Measurements from ENCODE around the gene ANTXR1. TPM values are rescaled to one million over a fixed set of nuclear protein-coding genes. Genes with fewer than 3 reads are reported as not detected.

ANTXR1 gene
- total RNA-seq, 1 donor from 2014 or later, result not detected

GRCh38 chr2:69288429-69288828, 275.4 kb downstream of the ANTXR1 start:
- Mint-ChIP-seq H3K27ac (no peak overlapping the region), H3K9me3 (no peaks in the 10 kb centered on the region), H3K36me3 (ENCODE audit: low read depth) (no peaks in the 10 kb centered on the region), H3K4me1 (ENCODE audit: low read depth) (no peaks in the 10 kb centered on the region), H3K4me3 (ENCODE audit: low read depth) (no peak overlapping the region), H3K27me3 (ENCODE audit: low read depth) (peaks cover 17% of the 10 kb centered on the region)
- intact Hi-C loops (cut with micrococcal nuclease), result no loop called here
- no peak for DNase-seq (ENCODE audit: low spot score)

GRCh38 chr2:69291004-69291650, 278.1 kb downstream of the ANTXR1 start:
- H3K36me3 Mint-ChIP-seq (ENCODE audit: low read depth), result no peaks in the 10 kb centered on the region
- H3K27ac Mint-ChIP-seq, result no peak overlapping the region
- H3K27me3 Mint-ChIP-seq (ENCODE audit: low read depth), result peaks cover 21% of the 10 kb centered on the region
- no peak for DNase-seq (ENCODE audit: low spot score)
- intact Hi-C loops (cut with micrococcal nuclease), result no loop called here
- no peaks in the 10 kb centered on the region for H3K9me3 Mint-ChIP-seq
- H3K4me1 Mint-ChIP-seq (ENCODE audit: low read depth), result no peaks in the 10 kb centered on the region
- no peak overlapping the region for H3K4me3 Mint-ChIP-seq (ENCODE audit: low read depth)

DNA sequence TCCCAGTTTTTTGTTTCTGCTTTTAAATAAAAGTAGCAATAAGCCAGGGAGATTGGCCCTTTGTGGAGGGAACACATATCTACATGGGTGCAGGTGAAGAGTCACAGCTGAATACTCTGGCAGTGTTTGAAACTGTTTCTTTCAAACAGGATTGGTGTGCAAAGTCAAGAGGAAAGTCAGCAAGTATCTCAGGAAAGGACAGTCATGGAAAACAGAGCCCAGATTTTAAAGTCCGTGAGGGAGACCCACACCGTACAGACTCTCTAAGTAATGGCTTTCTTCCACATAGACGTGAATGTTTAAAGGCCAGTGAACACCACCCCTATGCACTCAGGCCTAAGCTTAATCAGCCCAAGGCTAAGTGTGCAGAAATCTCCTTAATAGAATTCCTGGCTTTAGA, 278.7 kb downstream of the ANTXR1 start:
- no peaks in the 10 kb centered on the region for H3K4me1 Mint-ChIP-seq (ENCODE audit: low read depth)
- intact Hi-C loops (cut with micrococcal nuclease), result no loop called here
- no peak for DNase-seq (ENCODE audit: low spot score)
- H3K27ac Mint-ChIP-seq, result no peak overlapping the region
- peaks cover 21% of the 10 kb centered on the region for H3K27me3 Mint-ChIP-seq (ENCODE audit: low read depth)
- no peaks in the 10 kb centered on the region for H3K36me3 Mint-ChIP-seq (ENCODE audit: low read depth)
- H3K9me3 Mint-ChIP-seq, result no peaks in the 10 kb centered on the region
- no peak overlapping the region for H3K4me3 Mint-ChIP-seq (ENCODE audit: low read depth)

DNA sequence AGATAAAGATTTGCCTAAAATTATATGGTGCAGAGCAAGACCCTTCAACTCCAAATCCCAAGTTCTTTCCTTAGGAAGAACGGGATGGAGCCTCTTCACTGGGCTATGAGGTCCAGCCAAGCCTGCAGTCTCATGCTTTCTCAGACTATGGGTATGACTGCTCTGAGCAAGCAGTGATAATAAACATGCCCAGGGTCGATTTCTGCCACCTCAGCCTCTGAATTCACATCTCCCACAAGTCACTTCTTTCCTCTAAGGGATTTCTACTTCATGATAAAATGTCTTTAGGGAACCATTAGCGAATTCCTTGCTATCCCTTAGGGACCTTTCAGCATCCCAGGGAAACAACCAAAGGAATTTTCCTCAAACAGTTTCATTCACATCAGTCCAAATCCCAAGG, 279.3 kb downstream of the ANTXR1 start:
- intact Hi-C loops (cut with micrococcal nuclease), result no loop called here

DNA sequence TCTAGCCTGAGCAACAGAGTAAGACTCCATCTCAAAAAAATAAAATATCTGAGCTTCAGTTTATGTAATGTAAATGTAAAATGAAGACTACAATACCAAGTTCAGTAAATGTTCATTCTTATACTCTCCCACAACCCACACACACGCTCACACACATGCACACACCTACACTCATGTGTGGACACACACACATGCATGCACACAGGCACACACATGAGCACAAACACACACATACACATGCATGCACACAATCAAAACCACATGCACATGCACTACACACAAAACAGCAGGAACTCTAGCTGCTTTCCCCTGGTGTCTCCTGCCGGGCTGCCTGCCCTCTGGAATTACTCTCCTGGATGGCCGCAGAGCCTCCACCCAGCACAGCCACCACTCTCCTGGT, 283.4 kb downstream of the ANTXR1 start:
- DNase-seq (ENCODE audit: low spot score), result no peak
- Mint-ChIP-seq H3K9me3 (no peaks in the 10 kb centered on the region), H3K27ac (no peak overlapping the region), H3K27me3 (ENCODE audit: low read depth) (peaks cover 18% of the 10 kb centered on the region), H3K4me1 (ENCODE audit: low read depth) (no peaks in the 10 kb centered on the region), H3K36me3 (ENCODE audit: low read depth) (no peaks in the 10 kb centered on the region), H3K4me3 (ENCODE audit: low read depth) (no peak overlapping the region)
- intact Hi-C loops (cut with micrococcal nuclease), result no loop called here

More for the DNA sequence above, 279.3 kb downstream of the ANTXR1 start:
- DNase-seq (ENCODE audit: low spot score), result no peak
- no peak overlapping the region for H3K27ac Mint-ChIP-seq
- H3K36me3 Mint-ChIP-seq (ENCODE audit: low read depth), result no peaks in the 10 kb centered on the region
- H3K9me3 Mint-ChIP-seq, result no peaks in the 10 kb centered on the region
- H3K4me1 Mint-ChIP-seq (ENCODE audit: low read depth), result no peaks in the 10 kb centered on the region
- peaks cover 21% of the 10 kb centered on the region for H3K27me3 Mint-ChIP-seq (ENCODE audit: low read depth)
- H3K4me3 Mint-ChIP-seq (ENCODE audit: low read depth), result no peak overlapping the region

DNA sequence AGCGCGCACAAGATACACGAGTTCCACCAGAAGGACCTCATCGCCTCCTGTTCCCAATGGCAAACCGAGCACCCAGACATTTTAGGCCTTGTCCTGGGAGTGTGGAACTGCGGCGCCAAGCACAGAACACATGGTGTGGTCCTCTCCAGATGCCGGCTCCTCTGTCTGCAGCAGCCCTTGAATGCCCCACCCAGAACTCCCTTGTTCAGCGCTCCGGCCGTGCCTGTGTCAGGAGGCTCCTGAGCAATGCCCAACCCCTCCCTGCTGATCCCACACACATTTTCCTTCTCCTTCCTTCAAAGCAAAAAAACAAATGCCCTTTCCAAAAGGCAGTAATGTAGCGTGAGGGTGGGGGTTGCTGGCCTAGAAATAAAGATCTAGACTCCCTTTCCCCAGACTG, 284.2 kb downstream of the ANTXR1 start:
- intact Hi-C loops (cut with micrococcal nuclease), result no loop called here
- H3K36me3 Mint-ChIP-seq (ENCODE audit: low read depth), result no peaks in the 10 kb centered on the region
- no peaks in the 10 kb centered on the region for H3K4me1 Mint-ChIP-seq (ENCODE audit: low read depth)
- DNase-seq (ENCODE audit: low spot score), result no peak
- H3K4me3 Mint-ChIP-seq (ENCODE audit: low read depth), result no peak overlapping the region
- peaks cover 20% of the 10 kb centered on the region for H3K27me3 Mint-ChIP-seq (ENCODE audit: low read depth)
- H3K27ac Mint-ChIP-seq, result no peak overlapping the region
- no peaks in the 10 kb centered on the region for H3K9me3 Mint-ChIP-seq

GRCh38 chr2:69298261-69298660, 285.3 kb downstream of the ANTXR1 start:
- Mint-ChIP-seq H3K27me3 (ENCODE audit: low read depth) (peaks cover 23% of the 10 kb centered on the region), H3K9me3 (no peaks in the 10 kb centered on the region), H3K27ac (no peak overlapping the region), H3K4me3 (ENCODE audit: low read depth) (no peak overlapping the region), H3K4me1 (ENCODE audit: low read depth) (no peaks in the 10 kb centered on the region), H3K36me3 (ENCODE audit: low read depth) (no peaks in the 10 kb centered on the region)
- intact Hi-C loops (cut with micrococcal nuclease), result no loop called here
- no peak for DNase-seq (ENCODE audit: low spot score)

DNA sequence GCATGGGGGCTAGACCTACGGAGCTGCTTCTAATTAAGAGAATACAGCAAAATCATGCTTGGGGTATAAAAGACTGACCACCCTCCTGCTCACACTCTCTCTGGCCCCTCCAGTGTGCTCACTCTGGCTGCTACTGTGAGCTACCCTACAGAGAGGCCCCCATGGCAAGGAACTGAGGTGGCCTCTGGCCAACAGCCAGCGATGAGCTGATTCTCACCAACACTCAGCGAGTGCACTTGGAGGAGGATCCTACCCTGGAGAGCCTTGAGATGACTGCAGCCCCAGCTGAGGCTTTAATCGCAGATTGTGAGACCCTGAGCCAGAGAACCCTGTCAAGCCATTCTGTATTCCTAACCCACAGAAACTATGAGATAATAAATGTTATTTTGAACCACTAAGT, 285.9 kb downstream of the ANTXR1 start:
- H3K27me3 Mint-ChIP-seq (ENCODE audit: low read depth), result peaks cover 24% of the 10 kb centered on the region
- no peaks in the 10 kb centered on the region for H3K9me3 Mint-ChIP-seq
- no peak overlapping the region for H3K4me3 Mint-ChIP-seq (ENCODE audit: low read depth)
- H3K36me3 Mint-ChIP-seq (ENCODE audit: low read depth), result no peaks in the 10 kb centered on the region
- intact Hi-C loops (cut with micrococcal nuclease), result no loop called here
- no peak overlapping the region for H3K27ac Mint-ChIP-seq
- DNase-seq (ENCODE audit: low spot score), result no peak
- no peaks in the 10 kb centered on the region for H3K4me1 Mint-ChIP-seq (ENCODE audit: low read depth)

Other genes starting within 250 kb of the ANTXR1 start
- not detected in 2 replicates for gene BMP10, start 141.8 kb upstream of the ANTXR1 start, total RNA-seq
- gene GKN2, start 60.3 kb upstream of the ANTXR1 start, total RNA-seq, result not detected in 2 replicates
- gene GKN1, start 38.5 kb upstream of the ANTXR1 start, total RNA-seq, result not detected in 2 replicates